HL-60 (cell line): ENCODE measurements around the gene SERPINA5.

ENCODE experiments used
- CTCF ChIP-seq: IDR thresholded peaks from one replicate; pipeline ENCODE4 v1.5.1; 2011; ENCODE audit warnings: low read length, control low read depth, inconsistent platforms; ENCODE audit not compliant: insufficient read depth
- POLR2AphosphoS5 ChIP-seq: IDR thresholded peaks from 2 replicates; pipeline ENCODE4 v1.6.1; 2012; ENCODE audit warnings: low read depth
- REST ChIP-seq: IDR thresholded peaks from 2 replicates; pipeline ENCODE4 v1.6.1; 2012; ENCODE audit warnings: low read depth; ENCODE audit not compliant: insufficient replicate concordance

GRCh38 chr14:94535506-94535905, 45.7 kb upstream of the SERPINA5 start:
- TF ChIP-seq CTCF (no peak), REST (no peak), POLR2AphosphoS5 (no peak)
